SK-N-MC (cell line): Measurements from ENCODE around the gene SVOP.

ENCODE experiments used
- EZH2 ChIP-seq: fragments of 200-600 bp; sonication (generic); IDR thresholded peaks from one replicate; pipeline ENCODE4 v1.6.1; 2017; ENCODE audit warnings: antibody characterized with exemption
- POLR2AphosphoS5 ChIP-seq: IDR thresholded peaks from 2 replicates; pipeline ENCODE4 v1.6.1; 2012; ENCODE audit warnings: mild to moderate bottlenecking, low read depth, low read length, borderline replicate concordance

DNA sequence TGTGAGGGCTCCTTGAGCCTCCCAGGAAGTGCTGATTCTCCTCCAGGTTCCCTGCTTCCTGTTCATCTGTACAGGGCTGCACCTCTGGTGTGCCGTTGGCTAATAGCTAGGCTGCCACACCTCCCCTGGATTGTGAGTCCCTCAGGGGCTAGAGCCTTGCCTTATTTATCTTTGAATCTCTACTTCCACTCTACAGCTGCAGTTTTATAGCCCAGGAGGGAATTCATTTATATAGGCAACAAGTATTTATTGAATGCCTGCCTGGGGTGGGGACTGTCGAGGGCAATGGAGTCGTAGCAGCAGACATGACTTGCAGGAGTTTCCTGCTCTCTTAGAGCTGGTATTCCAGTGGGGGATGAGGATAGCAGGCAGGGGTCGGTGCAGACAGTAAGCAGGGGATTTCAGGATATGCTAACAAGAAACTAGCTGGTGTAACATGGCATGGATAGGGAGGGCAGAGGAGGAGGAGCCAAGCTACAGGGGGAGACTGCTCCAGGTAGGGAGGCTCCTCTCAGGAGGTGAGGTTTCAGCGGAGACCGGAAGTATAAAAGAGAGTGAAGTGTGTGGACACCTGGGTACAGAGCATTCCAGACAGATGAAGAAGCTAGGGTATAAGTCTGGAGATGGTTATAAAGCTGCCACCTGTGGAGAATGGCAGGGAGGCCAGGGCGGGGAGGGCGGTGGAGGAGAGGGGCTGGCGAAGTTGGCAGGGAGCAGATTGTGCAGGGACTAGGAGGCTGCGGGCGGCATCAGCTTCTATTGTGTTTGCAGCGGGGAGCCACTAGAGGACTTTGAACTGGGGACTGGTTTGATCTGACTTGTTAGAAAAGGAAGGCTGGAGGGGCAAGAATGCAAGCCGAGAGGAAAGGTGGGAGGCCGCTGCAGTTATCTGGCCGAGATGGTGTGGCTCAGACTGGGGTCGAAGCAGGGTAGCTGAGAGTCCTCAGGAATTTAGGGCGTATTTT, 48.7 kb upstream of the SVOP start:
- TF ChIP-seq POLR2AphosphoS5 (no peak; the same call in 1 of the 2 replicates), EZH2 (no peak)
